ENCODE data around the gene PROZ. TPM values are rescaled to one million over a fixed set of nuclear protein-coding genes. Genes with fewer than 3 reads are reported as not detected.

The PROZ gene
- total RNA-seq, 2 donors from 2014 or later: not detected

Other genes starting within 250 kb of the PROZ start
- 10 to 100 TPM in 1 of 2 donors, 1 to 10 TPM in 1; 9.7 to 13.2 TPM for gene MCF2L, start 189.4 kb upstream of the PROZ start, total RNA-seq
- not detected for gene F7, start 52.9 kb upstream of the PROZ start, total RNA-seq
- gene F10, start 35.8 kb upstream of the PROZ start, total RNA-seq: not detected
- 10 to 100 TPM; 31.3 to 47.9 TPM for gene PCID2, start 50.0 kb downstream of the PROZ start, total RNA-seq
- 10 to 100 TPM; 78.3 to 80.2 TPM for gene CUL4A, start 51.0 kb downstream of the PROZ start, total RNA-seq
- 100 to 1,000 TPM in 1 of 2 donors, 10 to 100 TPM in 1; 92.5 to 102 TPM for gene LAMP1, start 138.6 kb downstream of the PROZ start, total RNA-seq
- gene GRTP1, start 205.5 kb downstream of the PROZ start, total RNA-seq: under 1 TPM in 1 of 2 donors, not detected in 1; 0.57 TPM

Data from T-helper 17 cell (primary cell).